ENCODE data around the gene SPTBN4.
A peak's percentile ranks its signal among the peaks of the same experiment; 100 is the strongest.
"Not testable (repeated sequence)": the region's sequence is repeated elsewhere in the genome, so short reads cannot be mapped to it uniquely, and the experiment has no call there.

The SPTBN4 gene

DNA sequence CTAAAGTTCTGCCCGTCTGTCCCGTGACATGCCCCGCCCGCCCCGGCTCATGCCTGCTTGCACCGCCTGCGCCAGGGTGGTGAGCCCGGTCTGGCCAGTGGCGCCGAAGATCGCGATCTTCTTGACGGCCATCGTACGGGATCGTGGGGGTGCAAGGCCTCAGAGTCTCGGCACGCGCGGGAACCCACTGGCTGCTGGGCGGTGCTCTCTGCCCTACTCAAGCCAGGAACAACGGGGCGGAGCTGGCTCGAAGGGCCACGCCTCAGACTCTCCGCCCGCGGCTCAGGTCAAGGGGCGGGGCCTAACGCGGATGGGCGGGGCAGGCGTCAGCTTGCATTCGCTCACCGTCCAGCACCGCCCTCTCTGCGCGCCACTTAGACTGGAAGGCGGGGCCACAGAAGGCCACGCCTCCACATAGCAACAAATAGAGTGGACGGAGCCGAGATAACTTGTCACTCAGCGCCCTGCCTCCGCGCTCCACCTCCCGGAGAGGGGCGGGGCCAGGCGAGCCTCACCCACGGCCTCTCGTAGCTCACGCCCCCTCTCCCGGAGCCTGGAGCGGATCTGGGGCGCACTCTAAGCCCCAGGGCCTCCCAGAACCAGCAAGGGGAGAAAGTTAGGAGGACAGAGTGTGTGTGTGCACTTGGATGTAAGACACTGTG, 1.1 kb upstream of the SPTBN4 start, which contains the start of gene BLVRB:
TSS of gene BLVRB (minus strand) at position 189 of the 662 bp plus-strand sequence. CDS start at position 132, 57 bp downstream.
- DNase-seq: peak; percentile 98

DNA sequence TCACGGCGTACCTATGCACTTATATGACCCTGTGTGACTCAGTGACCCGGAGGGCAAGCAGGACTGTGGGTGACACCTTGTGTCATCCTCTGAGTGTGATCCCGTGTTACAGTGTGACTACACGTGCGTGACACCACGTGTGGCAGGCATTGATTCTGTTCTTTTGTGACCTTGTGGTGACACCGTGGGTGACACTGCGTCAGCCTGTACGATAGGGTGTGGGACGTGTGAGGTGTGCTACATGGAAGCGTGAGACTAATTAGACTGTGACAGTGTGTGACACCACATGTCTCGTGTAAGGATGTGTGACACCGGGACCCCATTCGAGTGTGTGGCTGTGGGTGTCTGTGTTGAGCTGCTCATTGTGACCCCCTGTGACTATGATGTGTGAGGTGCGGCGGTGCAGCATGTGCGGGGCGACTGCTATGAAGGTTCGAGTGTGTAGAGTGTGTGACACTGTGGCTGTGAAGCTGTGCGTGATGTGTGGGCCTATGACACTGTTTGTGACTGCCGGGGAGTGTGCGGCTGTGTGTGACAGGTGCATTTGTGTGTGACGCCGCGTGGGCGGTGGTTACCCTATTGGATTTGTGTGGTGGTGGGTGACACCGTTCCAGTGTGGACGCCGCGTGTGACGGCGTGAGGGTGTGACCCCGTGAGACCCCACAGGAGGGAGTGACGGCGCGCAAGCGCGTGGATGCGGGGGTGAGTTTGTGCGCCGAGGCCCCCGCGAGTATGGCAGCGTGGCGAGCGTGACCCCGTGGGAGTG, 399 bp upstream of the SPTBN4 start:
- DNase-seq: peak; percentile 85

DNA sequence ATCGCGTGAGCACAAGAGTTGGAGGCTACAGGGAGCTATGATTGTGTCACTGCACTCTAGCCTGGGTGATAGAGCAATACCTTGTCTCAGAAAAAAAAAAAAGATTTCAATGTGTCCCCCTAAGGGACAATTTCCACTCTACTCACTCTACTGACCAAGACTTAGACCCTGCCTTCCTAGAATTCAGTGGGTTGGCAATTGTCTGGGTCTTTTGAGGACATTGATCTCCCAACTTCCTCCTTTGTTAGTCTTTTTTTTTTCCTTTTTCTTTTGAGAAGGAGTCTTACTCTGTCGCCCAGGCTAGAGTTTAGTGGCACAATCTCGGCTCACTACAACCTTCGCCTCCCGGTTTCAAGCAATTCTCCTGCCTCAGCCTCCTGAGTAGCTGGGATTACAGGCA, 2.2 kb downstream of the SPTBN4 start:
- DNase-seq: no peak

DNA sequence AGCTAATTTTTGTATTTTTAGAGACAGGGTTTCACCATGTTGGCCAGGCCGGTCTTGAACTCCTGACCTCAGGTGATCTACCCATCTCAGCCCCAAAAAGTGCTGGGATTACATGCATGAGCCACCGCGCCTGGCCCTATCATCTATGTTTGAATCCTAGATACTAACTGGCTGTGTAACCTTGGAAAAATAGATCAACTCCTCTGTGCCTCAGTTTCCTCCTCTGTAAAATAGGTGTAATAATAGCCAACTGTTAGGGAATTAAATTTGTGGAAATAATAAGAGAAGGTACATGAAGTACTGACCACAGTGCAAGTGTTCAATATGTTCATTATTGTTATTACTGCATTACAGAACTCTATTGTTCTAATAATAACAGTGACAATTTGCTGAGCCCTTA, 4.3 kb downstream of the SPTBN4 start:
- DNase-seq: no peak

DNA sequence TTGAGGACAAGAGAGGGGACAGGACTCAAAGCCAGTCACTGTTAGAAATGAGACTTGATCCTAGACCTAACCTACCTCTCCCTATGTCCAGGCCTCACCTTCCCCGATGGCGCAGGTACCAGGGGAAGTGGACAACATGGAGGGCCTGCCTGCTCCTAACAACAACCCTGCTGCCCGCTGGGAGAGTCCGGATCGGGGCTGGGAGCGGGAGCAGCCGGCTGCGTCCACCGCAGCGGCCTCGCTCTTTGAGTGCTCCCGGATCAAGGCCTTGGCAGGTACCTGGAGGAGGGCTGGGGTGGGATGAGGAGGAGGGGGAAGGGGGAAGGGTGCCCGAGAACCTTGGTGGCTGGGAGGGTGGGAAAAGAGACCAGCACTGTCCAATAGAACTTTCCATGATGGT, 5.7 kb downstream of the SPTBN4 start:
- DNase-seq: no peak

DNA sequence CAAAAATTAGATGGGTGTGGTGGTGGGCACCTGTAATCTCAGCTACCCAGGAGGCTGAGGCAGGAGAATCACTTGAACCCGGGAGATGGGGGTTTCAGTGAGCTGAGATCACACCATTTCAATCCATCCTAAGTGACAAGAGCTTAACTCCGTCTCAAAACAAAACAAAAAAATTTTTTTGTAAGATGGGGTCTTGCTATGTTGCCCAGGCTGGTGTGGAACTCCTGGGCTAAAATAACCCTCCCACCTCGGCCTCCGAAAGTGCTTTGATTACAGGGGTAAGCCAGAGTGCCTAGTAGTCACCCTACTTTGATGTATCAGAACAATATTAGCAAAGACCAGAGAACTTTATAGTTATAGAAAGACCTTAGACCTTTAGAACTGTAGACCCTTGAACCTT, 7.9 kb downstream of the SPTBN4 start:
- no peak for DNase-seq

DNA sequence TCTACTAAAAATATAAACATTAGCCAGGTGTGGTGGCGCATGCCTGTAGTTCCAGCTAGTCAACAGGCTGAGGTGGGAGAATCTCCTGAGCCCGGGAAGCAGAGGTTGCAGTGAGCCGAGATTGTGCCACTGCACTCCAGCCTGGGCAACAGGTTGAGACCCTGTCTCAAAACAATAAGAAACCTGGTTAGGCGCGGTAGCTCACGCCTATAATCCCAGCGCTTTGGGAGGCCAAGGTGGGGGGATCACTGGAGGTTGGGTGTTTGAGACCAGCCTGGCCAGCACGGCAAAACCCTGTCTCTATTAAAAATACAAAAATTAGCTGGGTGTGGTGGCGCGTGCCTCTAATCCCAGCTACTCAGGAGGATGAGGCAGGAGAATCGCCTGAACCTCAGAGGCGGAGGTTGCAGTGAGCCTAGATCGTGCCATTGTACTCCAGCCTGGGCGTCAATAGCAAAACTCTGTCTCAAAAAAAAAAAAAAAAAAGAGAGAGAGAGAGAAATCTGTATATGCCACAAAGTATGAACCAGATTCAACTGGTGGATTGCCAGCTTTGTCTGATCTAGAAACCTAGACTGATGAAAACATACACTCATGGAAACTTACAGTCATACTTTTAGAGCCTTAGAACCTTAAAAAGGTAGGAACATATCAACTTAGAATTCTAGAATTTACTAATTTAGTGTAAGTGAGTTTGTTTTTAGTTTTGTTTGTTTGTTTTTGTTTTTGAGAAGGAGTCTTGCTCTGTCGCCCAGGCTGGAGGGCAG, 9.3 kb downstream of the SPTBN4 start:
- not testable (repeated sequence) for DNase-seq

DNA sequence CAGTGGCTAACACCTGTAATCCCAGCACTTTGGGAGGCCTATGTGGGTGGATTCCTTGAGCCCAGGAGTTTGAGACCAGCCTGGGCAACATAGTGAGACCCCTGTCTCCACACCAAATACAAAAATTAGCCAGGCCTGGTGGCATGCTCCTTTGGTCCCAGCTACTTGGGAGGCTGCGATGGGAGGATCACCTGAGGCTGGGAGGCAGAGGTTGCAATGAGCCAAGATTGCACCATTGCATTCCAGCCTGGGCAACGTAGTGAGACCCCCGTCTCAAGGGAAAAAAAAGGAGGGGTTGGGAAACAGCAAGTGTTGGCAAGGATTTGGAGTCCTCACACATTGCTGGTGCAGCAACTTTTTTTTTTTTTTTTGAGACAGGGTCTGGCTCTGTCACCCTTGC, 19.2 kb downstream of the SPTBN4 start:
- DNase-seq: no peak

DNA sequence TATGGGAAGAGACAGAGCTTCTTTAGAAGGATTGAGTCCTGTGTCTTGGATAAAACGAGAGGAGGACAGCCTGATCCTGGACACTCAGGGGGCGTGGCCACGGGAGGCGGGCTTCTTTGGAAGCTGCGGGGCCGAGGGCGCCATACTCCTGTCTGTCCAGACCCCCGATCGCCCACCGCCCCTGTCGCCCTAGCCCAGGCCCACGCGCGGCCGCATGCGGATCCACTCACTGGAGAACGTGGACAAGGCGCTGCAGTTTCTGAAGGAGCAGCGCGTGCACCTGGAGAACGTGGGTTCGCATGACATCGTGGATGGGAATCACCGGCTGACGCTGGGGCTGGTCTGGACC, 23.1 kb downstream of the SPTBN4 start:
- no peak for DNase-seq

DNA sequence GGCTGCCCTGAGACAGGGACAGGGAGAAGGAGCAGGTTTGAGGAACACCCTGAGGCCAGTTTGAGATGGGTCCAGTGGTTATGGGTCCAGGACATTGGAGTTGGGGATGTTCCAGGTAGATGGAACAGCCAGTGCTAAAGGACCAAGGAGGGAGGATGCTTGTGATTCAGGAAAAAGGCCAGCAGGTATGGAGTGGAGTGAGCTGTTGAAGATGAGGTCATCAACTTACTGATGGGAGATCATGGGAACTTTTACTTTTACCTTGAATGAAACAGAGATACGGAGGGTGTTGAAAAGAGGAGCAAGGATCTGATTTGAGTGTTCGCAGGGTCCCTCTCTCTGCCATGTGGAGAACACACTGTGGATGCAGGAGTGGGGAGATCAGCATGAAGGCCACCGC, 25.5 kb downstream of the SPTBN4 start:
- DNase-seq: no peak

DNA sequence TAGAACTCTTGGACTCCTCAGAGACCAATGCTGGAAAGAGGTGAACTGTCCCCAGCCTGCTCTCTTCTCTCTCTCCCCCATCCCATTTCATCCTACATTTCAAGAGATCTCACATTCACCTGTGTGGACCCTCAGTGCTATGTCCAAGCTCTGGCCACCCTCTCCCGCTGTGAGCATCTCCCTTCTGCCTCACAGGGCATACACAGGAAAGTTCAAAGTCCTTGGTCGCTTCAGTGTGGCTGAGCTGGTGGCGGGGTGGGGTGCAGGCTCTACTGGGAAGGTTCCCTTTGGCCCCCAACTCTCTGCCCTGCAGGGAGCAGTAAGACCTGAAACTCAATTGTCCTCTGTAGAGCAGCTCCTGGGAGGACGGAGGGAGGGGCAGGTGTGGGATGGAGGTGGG, 27.0 kb downstream of the SPTBN4 start:
- DNase-seq: no peak

DNA sequence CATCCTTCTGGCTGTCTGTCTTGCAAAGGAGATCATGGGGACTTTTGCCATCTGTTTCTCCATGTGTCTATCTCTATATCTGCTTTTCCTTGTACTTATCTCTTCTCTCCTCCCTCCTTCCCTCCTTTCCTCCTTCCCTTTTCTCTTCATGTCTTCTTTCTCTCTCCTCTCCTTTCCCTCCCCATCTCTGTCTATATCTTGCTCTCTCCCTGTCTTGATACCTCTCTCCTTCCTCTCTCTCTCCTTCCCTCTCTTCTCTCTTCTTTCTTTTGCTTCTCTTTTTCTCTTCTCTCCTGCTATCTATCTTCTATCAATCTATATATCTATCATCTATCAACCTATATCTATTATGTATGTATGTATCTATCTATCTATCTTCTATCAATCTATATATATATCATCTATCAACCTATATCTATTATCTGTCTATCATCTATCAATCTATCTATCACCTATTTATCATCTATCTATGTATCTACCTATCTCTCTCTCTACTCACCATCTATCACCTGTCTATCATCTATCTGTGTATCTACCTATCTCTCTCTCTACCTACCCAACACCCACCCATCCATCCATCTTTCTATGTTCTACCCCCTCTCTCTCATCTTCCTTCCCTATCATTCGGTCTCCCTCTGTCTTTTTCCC, 27.5 kb downstream of the SPTBN4 start:
- no peak for DNase-seq

DNA sequence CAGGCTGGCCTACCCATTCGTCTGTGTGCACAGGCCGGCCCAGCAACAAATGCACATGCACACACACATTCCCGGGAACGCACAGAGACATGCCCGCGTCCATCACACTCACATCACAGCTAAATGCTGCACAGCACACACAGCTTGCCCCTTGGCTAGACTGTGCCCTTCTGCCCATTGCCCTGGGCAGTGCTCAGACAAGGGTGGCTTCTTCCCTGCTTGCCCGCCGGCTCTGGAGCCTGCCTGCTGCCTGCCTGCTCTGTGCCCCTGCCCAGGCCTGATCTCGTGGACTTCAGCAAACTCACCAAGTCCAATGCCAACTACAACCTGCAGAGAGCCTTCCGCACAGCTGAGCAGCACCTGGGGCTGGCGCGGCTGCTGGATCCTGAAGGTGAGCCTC, 30.4 kb downstream of the SPTBN4 start:
- DNase-seq: no peak

DNA sequence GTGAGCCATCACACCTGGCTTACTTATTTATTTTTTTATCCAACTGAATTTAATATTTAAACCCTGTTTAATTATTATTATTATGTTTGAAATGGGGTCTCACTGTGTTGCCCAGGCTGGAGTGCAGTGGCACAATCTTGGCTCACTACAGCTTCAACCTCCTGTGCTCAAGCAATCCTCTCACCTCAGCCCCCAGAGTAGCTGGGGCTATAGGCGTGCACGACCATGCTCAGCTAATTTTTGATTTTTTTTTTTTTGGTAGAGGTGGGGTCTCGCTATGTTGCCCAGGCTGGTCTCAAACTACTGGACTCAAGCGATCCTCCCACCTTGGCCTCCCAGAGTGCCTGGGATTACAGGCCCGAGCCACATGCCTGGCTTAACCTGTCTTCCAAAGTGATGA, 32.5 kb downstream of the SPTBN4 start:
- DNase-seq: no peak

DNA sequence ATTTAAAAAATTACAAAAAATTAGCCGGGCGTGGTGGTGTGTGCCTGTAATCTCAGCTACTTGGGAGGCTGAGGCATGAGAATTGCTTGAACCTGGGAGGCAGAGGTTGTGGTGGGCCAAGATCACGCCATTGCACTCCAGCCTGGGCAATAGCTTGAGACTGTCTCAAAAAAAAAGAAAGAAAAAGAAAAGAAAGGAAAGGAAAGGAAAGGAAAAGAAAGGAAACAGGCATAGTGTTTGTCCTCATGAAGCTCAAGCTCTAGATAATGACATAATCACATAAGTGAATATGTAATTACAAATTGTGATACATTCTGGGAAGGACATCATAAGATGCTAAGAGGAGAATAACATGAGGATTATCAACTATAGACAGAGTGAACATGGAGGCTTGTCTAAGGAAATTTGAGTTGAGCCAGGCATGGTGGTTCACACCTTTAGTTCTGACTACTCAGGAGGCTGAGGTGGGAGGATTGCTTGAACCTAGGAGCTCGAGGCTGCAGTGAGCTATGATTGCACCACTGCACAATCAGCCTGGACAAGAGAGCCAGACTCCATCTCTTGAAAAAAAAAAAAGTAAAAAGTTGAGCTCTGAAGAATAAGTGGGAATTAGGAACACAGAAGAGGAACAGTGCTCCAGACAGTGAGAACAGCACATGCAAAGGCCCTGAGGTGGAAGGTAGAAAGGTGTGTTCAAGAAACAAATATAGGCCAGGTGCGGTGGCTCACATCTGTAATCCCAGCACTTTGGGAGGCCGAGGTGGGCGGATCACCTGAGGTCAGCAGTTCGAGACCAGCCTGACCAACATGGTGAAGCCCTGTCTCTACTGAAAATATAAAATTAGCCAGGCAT, 34.1 kb downstream of the SPTBN4 start:
- DNase-seq: not testable (repeated sequence)

DNA sequence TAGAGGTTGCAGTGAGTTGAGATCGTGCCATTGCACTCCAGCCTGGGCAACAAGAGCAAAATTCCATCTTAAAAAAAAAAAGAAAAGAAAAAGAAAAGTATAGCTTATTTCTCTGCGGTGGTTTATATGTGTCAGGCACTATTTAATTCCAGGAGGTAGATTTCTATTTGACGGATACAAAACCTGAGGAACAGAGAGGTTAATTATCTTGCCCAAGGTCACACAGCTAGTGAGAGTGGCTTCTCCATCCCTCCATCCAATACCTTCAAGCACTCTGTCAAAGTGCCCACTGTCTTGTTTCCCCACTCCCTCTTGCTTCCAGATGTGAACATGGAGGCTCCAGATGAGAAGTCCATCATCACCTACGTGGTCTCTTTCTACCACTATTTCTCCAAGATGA, 34.8 kb downstream of the SPTBN4 start:
- no peak for DNase-seq

DNA sequence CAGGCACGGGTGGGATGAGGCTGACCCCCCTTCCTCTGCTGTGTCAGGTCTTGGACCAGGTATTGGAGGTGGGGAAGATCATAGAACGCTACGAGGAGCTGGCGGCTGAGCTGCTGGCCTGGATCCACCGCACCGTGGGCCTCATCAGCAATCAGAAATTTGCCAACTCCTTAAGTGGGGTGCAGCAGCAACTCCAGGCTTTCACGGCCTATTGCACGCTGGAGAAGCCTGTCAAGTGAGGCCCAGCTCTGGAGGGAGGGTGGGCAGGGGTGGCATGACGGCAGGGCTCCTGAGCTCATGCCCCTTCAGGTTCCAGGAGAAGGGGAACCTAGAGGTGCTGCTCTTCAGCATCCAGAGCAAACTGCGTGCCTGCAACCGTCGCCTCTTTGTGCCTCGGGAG, 35.3 kb downstream of the SPTBN4 start:
- no peak for DNase-seq

DNA sequence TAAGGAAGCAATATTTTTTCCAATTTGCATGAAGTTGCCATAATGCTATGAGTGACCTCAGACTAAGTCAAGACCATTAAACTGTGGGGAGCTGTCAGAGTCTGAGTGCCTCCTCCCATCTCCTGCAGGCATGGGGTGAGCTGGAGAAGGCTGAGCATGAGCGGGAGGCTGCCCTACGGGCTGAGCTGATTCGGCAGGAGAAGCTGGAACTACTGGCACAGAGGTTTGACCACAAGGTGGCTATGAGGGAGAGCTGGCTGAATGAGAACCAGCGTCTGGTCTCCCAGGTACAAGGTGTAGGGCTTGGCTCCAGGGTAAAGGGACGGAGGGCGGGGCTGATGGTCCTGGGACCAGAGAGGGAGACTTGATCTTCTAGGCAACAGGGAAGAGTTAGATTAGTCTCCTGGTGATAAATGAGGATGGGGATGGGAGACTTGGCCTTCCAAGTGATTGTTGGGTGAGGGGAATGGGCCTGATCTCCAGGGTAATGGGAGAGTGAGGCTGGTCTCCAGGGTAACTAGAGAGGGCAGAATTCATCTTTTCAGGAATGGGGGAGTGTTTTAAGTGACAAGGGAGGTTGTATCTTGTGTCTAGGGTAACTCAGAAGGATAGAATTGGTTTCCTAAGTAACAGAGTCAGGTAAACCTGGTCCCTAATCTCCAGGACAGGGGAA, 36.0 kb downstream of the SPTBN4 start:
- no peak for DNase-seq

DNA sequence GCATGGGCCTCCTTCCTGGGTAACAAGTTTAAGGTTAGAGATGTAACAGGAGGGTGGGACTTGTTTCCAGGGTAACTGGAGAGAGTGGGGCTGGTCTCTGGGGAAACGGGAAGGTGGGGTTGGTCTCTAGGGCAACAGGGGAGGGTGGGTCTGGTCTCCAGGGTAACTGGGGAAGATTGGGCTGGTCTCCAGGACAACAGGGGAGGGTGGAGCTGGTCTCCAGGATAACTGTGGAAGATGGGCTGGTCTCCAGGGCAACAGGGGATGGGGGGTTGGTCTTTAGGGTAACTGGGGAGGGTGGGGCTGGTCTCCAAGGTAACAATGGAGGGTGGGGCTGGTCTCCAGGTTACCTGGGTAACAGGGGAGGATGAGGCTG, 36.5 kb downstream of the SPTBN4 start:
- DNase-seq: no peak

DNA sequence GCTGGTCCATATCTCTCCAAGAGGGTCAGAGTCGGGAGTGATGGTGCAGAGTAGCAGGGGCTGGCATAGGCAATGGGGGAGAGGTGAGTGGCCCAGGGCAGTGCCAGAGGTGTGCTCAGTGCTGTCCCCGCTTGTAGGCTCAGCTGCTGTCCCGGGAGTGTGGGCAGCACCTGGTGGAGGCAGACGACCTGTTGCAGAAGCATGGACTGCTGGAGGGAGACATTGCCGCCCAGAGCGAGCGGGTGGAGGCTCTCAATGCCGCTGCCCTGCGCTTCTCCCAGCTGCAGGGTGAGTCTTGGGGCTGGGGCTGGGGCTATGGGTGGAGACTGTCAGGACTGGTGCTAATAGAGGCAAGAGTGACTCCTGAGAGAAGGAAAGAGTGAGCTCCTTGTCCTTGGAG, 39.3 kb downstream of the SPTBN4 start:
- no peak for DNase-seq

DNA sequence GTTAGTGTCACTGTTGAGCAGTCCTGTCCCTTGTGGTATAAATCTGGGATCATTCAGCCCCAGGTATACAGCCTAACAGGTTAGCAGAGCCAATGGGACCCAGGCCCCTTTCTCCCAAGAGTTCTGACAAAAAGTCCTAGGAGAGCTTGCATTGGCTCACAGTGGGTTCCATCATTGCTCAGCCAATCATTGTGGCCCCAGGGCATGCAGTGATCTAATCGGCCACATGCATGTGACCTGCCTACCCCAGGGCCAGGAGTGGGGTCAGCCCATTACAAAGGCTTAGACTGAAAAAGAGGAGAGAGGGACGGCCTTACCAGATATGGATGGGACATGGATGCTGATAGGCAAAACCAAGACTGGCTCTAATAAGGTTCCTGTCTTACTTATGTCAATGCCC, 41.1 kb downstream of the SPTBN4 start:
- no peak for DNase-seq

DNA sequence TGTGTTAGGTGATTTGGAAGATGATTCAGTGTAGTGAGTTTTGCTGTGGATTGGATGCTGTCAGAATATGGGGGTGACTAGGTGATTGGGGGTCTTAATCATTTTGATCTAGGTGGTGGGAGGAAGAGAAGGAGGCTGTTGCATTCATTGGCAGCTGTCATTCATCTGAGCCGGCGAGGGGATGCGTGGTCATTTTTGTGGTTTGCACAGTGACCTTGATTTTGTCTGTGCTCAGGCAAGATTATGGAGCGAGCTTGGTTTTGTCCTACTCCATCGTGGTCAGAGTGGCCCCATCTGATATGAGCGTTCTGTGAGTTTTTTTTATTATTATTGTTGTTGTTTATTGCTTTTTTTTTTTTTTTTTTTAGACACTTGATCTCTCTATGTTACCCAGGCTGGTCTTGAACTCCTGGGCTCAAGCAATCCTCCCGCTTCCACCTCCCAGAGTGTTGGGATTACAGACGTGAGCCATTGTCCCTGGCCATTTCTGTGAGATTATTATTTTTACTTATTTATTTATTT, 42.0 kb downstream of the SPTBN4 start:
- no peak for DNase-seq
